ENCODE data around the gene PRKCQ.
A peak's percentile ranks its signal among the peaks of the same experiment; 100 is the strongest.

GRCh38 chr10:6537770-6538169 lies 42.3 kb downstream of the PRKCQ start:
- TF ChIP-seq CTCF (IDR thresholded peaks at IDR 0.05; ENCODE audit: low read depth, low read length): peak; percentile 20
- TF ChIP-seq MAX (IDR thresholded peaks at IDR 0.05; ENCODE audit: low read depth, low read length): no peak
- no peak for TF ChIP-seq POLR2A (IDR thresholded peaks at IDR 0.05; ENCODE audit: extremely low read depth, insufficient read length)
